Astrocyte (in vitro differentiated cells and primary cell): ENCODE measurements around the gene TOP3A. TPM values are rescaled to one million over a fixed set of nuclear protein-coding genes. Genes with fewer than 3 reads are reported as not detected.

ENCODE experiments used
- DNase-seq: peaks from one replicate; pipeline ENCODE4 v3.0.0-alpha.2; 2010; ENCODE audit warnings: low read depth
- FAIRE-seq: peaks from 2 replicates; lab custom pipeline; 2011; peaks lifted over from hg19 to GRCh38; lab: Jason Lieb, UNC
- H2AFZ ChIP-seq: 2 replicates; pipeline ENCODE4 v1.6.0; 2012; ENCODE audit warnings: low read depth, low read length, inconsistent platforms
- H3K27ac ChIP-seq: 2 replicates; pipeline ENCODE4 v1.5.1; 2011; ENCODE audit warnings: low read depth, low read length, inconsistent platforms
- H3K27me3 ChIP-seq: 2 replicates; pipeline ENCODE4 v1.6.0; 2011; ENCODE audit warnings: low read length, inconsistent platforms; ENCODE audit not compliant: insufficient read depth
- H3K36me3 ChIP-seq: 2 replicates; pipeline ENCODE4 v1.5.1; 2011; ENCODE audit warnings: low read length, inconsistent platforms; ENCODE audit not compliant: insufficient read depth
- H3K4me1 ChIP-seq: 2 replicates; pipeline ENCODE4 v1.5.1; 2011; ENCODE audit warnings: low read length, inconsistent platforms; ENCODE audit not compliant: insufficient read depth
- H3K4me2 ChIP-seq: 2 replicates; pipeline ENCODE4 v1.6.0; 2012; ENCODE audit warnings: low read length, inconsistent platforms
- H3K4me3 ChIP-seq: 2 replicates; pipeline ENCODE4 v1.5.1; 2011; ENCODE audit warnings: low read depth, mild to moderate bottlenecking, low read length, inconsistent platforms; ENCODE audit not compliant: insufficient read depth
- H3K79me2 ChIP-seq: 2 replicates; pipeline ENCODE4 v1.6.0; 2012; ENCODE audit warnings: mild to moderate bottlenecking, low read length, inconsistent platforms; ENCODE audit not compliant: insufficient read depth
- H3K9ac ChIP-seq: 2 replicates; pipeline ENCODE4 v1.6.0; 2012; ENCODE audit warnings: mild to moderate bottlenecking, low read length, inconsistent platforms
- H3K9me3 ChIP-seq: 2 replicates; pipeline ENCODE4 v1.5.1; 2012; ENCODE audit warnings: low read depth, mild to moderate bottlenecking, low read length, inconsistent platforms; ENCODE audit not compliant: insufficient read depth
- H4K20me1 ChIP-seq: 2 replicates; pipeline ENCODE4 v1.6.0; 2012; ENCODE audit warnings: low read length, inconsistent platforms; ENCODE audit not compliant: insufficient read depth
- H3K27ac Mint-ChIP-seq: one replicate; pipeline ENCODE4 v1.8.0; 2021; ENCODE audit warnings: mild to moderate bottlenecking, mixed read lengths; ENCODE audit not compliant: unreplicated experiment
- H3K27me3 Mint-ChIP-seq: one replicate; pipeline ENCODE4 v1.8.0; 2021; ENCODE audit warnings: low read depth, mixed read lengths; ENCODE audit not compliant: unreplicated experiment
- H3K36me3 Mint-ChIP-seq: one replicate; pipeline ENCODE4 v1.8.0; 2021; ENCODE audit warnings: low read depth, mixed read lengths; ENCODE audit not compliant: unreplicated experiment
- H3K4me1 Mint-ChIP-seq: one replicate; pipeline ENCODE4 v1.8.0; 2021; ENCODE audit warnings: low read depth, mixed read lengths; ENCODE audit not compliant: unreplicated experiment
- H3K4me3 Mint-ChIP-seq: one replicate; pipeline ENCODE4 v1.8.0; 2021; ENCODE audit warnings: mild to moderate bottlenecking, moderate library complexity, mixed read lengths; ENCODE audit not compliant: unreplicated experiment
- H3K9me3 Mint-ChIP-seq: one replicate; pipeline ENCODE4 v1.8.0; 2021; ENCODE audit warnings: mild to moderate bottlenecking, mixed read lengths; ENCODE audit not compliant: unreplicated experiment
- EZH2 ChIP-seq: IDR thresholded peaks from 2 replicates; pipeline ENCODE4 v1.6.1; 2012; ENCODE audit warnings: mild to moderate bottlenecking, low read length, inconsistent platforms; ENCODE audit not compliant: insufficient read depth
- total RNA-seq: library from RNA; stranded (reverse); gene quantifications from 2 replicates; pipeline ENCODE4 v1.2.1, GENCODE V29; 2021
- TF ChIP-seq, protein P1 (sequence below): IDR thresholded peaks from 2 replicates; pipeline ENCODE4 v1.5.1; 2011; ENCODE audit warnings: low read depth, mild to moderate bottlenecking, inconsistent platforms, low read length, moderate library complexity; ENCODE audit not compliant: insufficient read depth

The TOP3A gene
- total RNA-seq, 1 donor from 2014 or later = 31.0 TPM

DNA sequence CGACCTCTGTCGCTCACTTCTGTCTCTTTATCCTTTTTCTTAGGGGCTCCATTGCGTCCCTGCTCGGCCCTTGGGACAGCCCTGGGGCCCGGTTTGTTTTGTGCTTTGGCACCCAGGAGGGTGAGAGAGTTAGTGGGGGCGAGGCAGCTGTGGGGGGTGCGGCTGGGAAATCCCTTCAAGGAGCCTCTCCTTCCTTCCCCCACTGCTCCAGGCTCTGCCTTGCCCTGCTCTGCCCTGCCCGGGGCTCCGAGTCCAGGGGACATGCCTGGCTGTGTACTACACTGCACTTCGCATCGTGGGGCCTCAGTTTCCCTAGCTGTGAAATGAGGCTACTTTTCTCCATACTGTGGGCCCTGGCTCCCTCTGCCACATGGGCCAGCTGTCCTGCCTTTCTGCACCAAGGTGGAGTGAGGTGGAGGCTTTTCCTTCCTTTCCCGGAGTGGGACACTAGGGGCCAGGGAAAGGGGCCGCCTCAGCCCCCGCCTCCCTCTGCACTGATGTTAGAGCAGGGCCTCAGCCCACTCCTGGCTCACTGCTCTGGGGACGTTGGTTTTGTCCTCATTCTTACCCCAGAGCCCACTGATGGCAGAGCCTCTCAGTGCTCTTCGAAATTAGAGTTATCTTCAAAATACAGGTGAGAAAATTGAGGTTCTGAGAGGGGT lies 88.4 kb downstream of the TOP3A start:
- peak overlapping the region; percentile 82 for H3K27ac Mint-ChIP-seq
- FAIRE-seq (no peak), DNase-seq (no peak)
- H3K9me3 Mint-ChIP-seq = peaks cover 2% of the 10 kb centered on the region
- H3K27me3 Mint-ChIP-seq = no peaks in the 10 kb centered on the region
- peak overlapping the region; percentile 97 for H3K9ac ChIP-seq
- peaks cover 56% of the 10 kb centered on the region for H4K20me1 ChIP-seq
- peak overlapping the region; percentile 95 for H3K4me3 ChIP-seq
- H3K36me3 Mint-ChIP-seq = no peaks in the 10 kb centered on the region
- H3K4me3 Mint-ChIP-seq = peak overlapping the region; percentile 100
- no peaks in the 10 kb centered on the region for H3K9me3 ChIP-seq
- peaks cover 21% of the 10 kb centered on the region for H3K4me1 ChIP-seq
- peaks cover 5% of the 10 kb centered on the region for H3K4me1 Mint-ChIP-seq
- TF ChIP-seq EZH2 = no peak
- TF ChIP-seq, protein P1, sequence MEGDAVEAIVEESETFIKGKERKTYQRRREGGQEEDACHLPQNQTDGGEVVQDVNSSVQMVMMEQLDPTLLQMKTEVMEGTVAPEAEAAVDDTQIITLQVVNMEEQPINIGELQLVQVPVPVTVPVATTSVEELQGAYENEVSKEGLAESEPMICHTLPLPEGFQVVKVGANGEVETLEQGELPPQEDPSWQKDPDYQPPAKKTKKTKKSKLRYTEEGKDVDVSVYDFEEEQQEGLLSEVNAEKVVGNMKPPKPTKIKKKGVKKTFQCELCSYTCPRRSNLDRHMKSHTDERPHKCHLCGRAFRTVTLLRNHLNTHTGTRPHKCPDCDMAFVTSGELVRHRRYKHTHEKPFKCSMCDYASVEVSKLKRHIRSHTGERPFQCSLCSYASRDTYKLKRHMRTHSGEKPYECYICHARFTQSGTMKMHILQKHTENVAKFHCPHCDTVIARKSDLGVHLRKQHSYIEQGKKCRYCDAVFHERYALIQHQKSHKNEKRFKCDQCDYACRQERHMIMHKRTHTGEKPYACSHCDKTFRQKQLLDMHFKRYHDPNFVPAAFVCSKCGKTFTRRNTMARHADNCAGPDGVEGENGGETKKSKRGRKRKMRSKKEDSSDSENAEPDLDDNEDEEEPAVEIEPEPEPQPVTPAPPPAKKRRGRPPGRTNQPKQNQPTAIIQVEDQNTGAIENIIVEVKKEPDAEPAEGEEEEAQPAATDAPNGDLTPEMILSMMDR = no peak
- peak overlapping the region; percentile 100 for H3K4me2 ChIP-seq
- H3K36me3 ChIP-seq = no peaks in the 10 kb centered on the region
- H3K27ac ChIP-seq = no peak overlapping the region
- peaks cover 56% of the 10 kb centered on the region for H3K79me2 ChIP-seq
- H2AFZ ChIP-seq = peak overlapping the region; percentile 88
- no peaks in the 10 kb centered on the region for H3K27me3 ChIP-seq

GRCh38 chr17:18225642-18226283 lies 89.0 kb downstream of the TOP3A start:
- Histone ChIP-seq H3K27ac (no peak overlapping the region), H3K4me3 (peak overlapping the region; percentile 95), H2AFZ (peak overlapping the region; percentile 88), H3K79me2 (peaks cover 50% of the 10 kb centered on the region), H3K9ac (peak overlapping the region; percentile 97), H4K20me1 (peaks cover 49% of the 10 kb centered on the region), H3K36me3 (no peaks in the 10 kb centered on the region), H3K27me3 (no peaks in the 10 kb centered on the region), H3K4me1 (peaks cover 27% of the 10 kb centered on the region), H3K4me2 (peak overlapping the region; percentile 100), H3K9me3 (no peaks in the 10 kb centered on the region)
- Mint-ChIP-seq H3K9me3 (peaks cover 2% of the 10 kb centered on the region), H3K4me1 (peaks cover 5% of the 10 kb centered on the region), H3K27ac (peak overlapping the region; percentile 82), H3K27me3 (no peaks in the 10 kb centered on the region), H3K36me3 (no peaks in the 10 kb centered on the region), H3K4me3 (peak overlapping the region; percentile 100)
- TF ChIP-seq EZH2 = no peak
- TF ChIP-seq, protein P1 = no peak
- DNase-seq (no peak), FAIRE-seq (no peak)
